ENCODE data around the gene PDE4A. TPM values are rescaled to one million over a fixed set of nuclear protein-coding genes. Genes with fewer than 3 reads are reported as not detected.
A peak's percentile ranks its signal among the peaks of the same experiment; 100 is the strongest.
"Not testable (repeated sequence)": the region's sequence is repeated elsewhere in the genome, so short reads cannot be mapped to it uniquely, and the experiment has no call there.

The PDE4A gene
- total and polyA plus RNA-seq, 8 donors = 5.0 to 12.6 (median 9.3) TPM

DNA sequence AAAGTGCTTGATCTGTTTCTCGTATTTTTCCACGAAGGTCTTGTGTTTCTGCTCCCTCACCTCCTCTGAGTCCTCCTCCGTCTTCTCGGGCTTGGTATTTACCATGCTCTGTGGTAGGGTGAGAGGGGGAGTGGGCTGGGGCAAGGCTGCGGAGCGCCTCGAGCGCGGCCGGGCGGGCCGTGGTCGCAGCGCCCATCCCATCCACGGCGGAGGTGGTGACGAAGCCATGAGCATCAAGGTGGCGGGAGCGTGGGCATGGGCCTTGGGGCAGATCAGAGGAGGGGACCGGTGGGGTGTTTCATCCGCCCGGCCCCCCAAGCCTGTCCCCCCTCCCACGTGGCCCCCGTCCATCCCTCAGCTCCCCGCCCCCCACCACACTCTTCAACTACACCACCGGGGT is 24.9 kb upstream of the PDE4A start:
- TF ChIP-seq, protein P1, sequence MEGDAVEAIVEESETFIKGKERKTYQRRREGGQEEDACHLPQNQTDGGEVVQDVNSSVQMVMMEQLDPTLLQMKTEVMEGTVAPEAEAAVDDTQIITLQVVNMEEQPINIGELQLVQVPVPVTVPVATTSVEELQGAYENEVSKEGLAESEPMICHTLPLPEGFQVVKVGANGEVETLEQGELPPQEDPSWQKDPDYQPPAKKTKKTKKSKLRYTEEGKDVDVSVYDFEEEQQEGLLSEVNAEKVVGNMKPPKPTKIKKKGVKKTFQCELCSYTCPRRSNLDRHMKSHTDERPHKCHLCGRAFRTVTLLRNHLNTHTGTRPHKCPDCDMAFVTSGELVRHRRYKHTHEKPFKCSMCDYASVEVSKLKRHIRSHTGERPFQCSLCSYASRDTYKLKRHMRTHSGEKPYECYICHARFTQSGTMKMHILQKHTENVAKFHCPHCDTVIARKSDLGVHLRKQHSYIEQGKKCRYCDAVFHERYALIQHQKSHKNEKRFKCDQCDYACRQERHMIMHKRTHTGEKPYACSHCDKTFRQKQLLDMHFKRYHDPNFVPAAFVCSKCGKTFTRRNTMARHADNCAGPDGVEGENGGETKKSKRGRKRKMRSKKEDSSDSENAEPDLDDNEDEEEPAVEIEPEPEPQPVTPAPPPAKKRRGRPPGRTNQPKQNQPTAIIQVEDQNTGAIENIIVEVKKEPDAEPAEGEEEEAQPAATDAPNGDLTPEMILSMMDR (IDR thresholded peaks at IDR 0.05) = no peak
- Histone ChIP-seq H3K4me1 (no peaks in the 10 kb centered on the region), H3K4me3 (no peak overlapping the region), H3K27me3 (no peaks in the 10 kb centered on the region), H3K36me3 (peaks cover 7 to 37% (median 12%) of the 10 kb centered on the region in 3 donors), H3K27ac (no peak overlapping the region), H3K9me3 (no peaks in the 10 kb centered on the region)
- no peak for FAIRE-seq
- ATAC-seq = no peak
- 91 to 97% methylated on average over 26 of the region's 26 CpGs for WGBS, 2 donors
- intact Hi-C loops (cut with DNase I) = loop anchor here (10.0 kb wide), 2 partner anchors 121 to 461 kb away; partner anchors contain the start of genes OLFM2 (in 2 of the 3) and ICAM1 (in 1 of the 3)
- peak in 1 of 6 donors; percentile 46 for DNase-seq

DNA sequence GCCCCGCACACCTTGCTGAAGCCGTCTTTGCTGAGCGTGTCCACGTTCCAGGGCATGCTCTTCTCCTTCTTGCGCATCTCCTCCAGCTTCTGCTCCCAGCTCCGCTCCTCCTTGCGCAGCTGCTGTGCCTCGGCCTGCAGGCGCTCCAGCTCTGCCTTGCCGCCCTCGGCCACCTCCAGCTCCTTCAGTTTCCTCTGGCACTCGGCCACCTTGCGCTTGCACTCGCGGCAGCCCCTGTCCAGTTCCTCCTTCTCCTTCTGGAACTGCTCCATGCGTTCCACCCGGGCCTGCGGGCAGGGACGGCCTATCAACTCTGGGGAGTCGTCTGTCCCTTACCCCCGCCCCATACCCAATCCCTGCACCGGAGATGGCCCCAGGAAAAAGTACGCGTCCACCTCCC is 24.4 kb upstream of the PDE4A start:
- Histone ChIP-seq H3K4me3 (no peak overlapping the region), H3K27me3 (no peaks in the 10 kb centered on the region), H3K4me1 (peaks cover 0 to 4% (median 0%) of the 10 kb centered on the region in 3 donors), H3K36me3 (peaks cover 7 to 37% (median 12%) of the 10 kb centered on the region in 3 donors), H3K9me3 (no peaks in the 10 kb centered on the region), H3K27ac (no peak overlapping the region)
- 83 to 92% methylated on average over 23 to 24 of the region's 24 CpGs for WGBS, 2 donors
- intact Hi-C loops (cut with DNase I) = loop anchor here (10.0 kb wide), 2 partner anchors 121 to 461 kb away; partner anchors contain the start of genes OLFM2 (in 2 of the 3) and ICAM1 (in 1 of the 3)
- FAIRE-seq = no peak
- no peak for ATAC-seq
- TF ChIP-seq, protein P1 (IDR thresholded peaks at IDR 0.05) = no peak
- DNase-seq = peak in 2 of 6 donors; percentile 44 to 53

- no peak overlapping the region for H3K27ac ChIP-seq
- intact Hi-C loops (cut with DNase I) = loop anchor here (10.0 kb wide), 2 partner anchors 124 to 464 kb away; partner anchors contain the start of genes OLFM2 (in 2 of the 3) and ICAM1 (in 1 of the 3)
- no peak overlapping the region for H3K4me3 ChIP-seq
- H3K36me3 ChIP-seq = peaks cover 6 to 11% (median 7%) of the 10 kb centered on the region in 3 donors
- 84 to 89% methylated on average over 9 of the region's 9 CpGs for WGBS, 2 donors
- FAIRE-seq = no peak
- no peaks in the 10 kb centered on the region for H3K27me3 ChIP-seq
- TF ChIP-seq, protein P1 (IDR thresholded peaks at IDR 0.05) = no peak
- DNase-seq = no peak
- ATAC-seq = no peak
- H3K4me1 ChIP-seq = peaks cover 0 to 20% (median 5%) of the 10 kb centered on the region in 3 donors
- no peaks in the 10 kb centered on the region for H3K9me3 ChIP-seq
Measured at GRCh38 chr19:10398819-10399218, 21.5 kb upstream of the PDE4A start.

- DNase-seq, H3K27me3 ChIP-seq, H3K4me3 ChIP-seq, H3K27ac ChIP-seq, ATAC-seq, FAIRE-seq, H3K9me3 ChIP-seq: not testable (repeated sequence)
- WGBS, 2 donors = 75 to 79% methylated on average over 8 of the region's 8 CpGs
- intact Hi-C loops (cut with DNase I) = loop anchor here (10.0 kb wide), 2 partner anchors 125 to 465 kb away; partner anchors contain the start of genes OLFM2 (in 2 of the 3) and ICAM1 (in 1 of the 3)
- Histone ChIP-seq H3K4me1 (peaks cover 1 to 21% (median 7%) of the 10 kb centered on the region in 3 donors), H3K36me3 (peaks cover 4 to 11% (median 5%) of the 10 kb centered on the region in 3 donors)
Measured at GRCh38 chr19:10399340-10399739, 21.0 kb upstream of the PDE4A start.

DNA sequence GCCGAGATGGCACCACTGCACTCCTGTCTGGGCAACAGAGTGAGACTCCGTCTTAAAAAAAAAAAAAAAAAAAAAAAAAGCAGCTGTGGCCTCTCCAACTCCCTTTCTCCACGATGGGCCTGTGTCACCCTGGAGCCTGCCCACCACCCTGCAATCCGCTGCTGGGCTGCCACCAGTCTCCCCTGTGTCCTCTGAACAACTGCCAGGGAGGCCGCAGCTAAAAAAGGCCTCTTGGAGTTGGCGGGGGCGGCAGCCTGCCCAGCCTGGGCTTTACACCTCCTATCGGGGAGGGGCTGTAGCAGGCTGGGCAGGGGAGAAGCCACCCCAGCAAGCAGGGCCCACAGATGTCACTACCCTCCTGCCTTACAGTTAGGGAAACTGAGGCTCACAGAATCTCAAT is 20.5 kb upstream of the PDE4A start:
- Histone ChIP-seq H3K27me3 (no peaks in the 10 kb centered on the region), H3K4me1 (peaks cover 3 to 27% (median 10%) of the 10 kb centered on the region in 3 donors), H3K4me3 (no peak overlapping the region), H3K27ac (no peak overlapping the region), H3K36me3 (peaks cover 3 to 6% (median 5%) of the 10 kb centered on the region in 3 donors), H3K9me3 (no peaks in the 10 kb centered on the region)
- FAIRE-seq (no peak), ATAC-seq (no peak), DNase-seq (peak in 1 of 6 donors; percentile 49)
- intact Hi-C loops (cut with DNase I) = loop anchor here (10.0 kb wide), 3 partner anchors 125 to 465 kb away; partner anchors contain the start of genes OLFM2 (in 2 of the 3), CDKN2D (in 1 of the 3), ICAM1 (in 1 of the 3) and KRI1 (in 1 of the 3)
- TF ChIP-seq, protein P1 (IDR thresholded peaks at IDR 0.05) = no peak
- 92 to 95% methylated on average over 7 to 8 of the region's 8 CpGs for whole genome bisulfite sequencing, 2 donors

Data from pancreas (tissue), 10 donors.